Measurements from ENCODE around the gene CSTPP1.

DNA sequence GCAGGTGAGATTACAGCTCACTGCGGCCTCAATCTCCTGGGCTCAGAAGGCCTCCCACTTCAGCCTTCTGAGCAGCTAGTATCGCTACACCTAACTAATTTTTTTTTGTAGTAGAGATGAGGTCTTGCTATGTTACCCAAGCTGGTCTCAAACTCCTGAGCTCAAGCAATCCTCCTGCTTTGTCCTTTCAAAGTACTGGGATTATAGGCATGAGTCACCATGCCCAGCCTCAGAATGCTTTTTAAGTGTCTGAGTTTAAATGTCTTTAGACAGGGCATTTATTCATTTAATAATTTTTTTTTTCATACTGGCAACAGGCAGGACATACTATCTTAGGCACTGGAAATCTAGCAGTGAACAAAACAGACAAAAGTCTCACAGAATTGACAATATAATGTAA, 45.9 kb upstream of the CSTPP1 start:
- TF ChIP-seq, protein P1, sequence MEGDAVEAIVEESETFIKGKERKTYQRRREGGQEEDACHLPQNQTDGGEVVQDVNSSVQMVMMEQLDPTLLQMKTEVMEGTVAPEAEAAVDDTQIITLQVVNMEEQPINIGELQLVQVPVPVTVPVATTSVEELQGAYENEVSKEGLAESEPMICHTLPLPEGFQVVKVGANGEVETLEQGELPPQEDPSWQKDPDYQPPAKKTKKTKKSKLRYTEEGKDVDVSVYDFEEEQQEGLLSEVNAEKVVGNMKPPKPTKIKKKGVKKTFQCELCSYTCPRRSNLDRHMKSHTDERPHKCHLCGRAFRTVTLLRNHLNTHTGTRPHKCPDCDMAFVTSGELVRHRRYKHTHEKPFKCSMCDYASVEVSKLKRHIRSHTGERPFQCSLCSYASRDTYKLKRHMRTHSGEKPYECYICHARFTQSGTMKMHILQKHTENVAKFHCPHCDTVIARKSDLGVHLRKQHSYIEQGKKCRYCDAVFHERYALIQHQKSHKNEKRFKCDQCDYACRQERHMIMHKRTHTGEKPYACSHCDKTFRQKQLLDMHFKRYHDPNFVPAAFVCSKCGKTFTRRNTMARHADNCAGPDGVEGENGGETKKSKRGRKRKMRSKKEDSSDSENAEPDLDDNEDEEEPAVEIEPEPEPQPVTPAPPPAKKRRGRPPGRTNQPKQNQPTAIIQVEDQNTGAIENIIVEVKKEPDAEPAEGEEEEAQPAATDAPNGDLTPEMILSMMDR (IDR thresholded peaks at IDR 0.05; ENCODE audit: low read depth, low read length, poor library complexity, severe bottlenecking): no peak
- no peak for TF ChIP-seq EZH2phosphoT487 (IDR thresholded peaks at IDR 0.05; ENCODE audit: borderline replicate concordance, low read length)

Data from DOHH2 (cell line).